Activated CD8-positive, alpha-beta memory T cell treated with anti-CD3 and anti-CD28 coated beads for 24 hours (primary cell): ENCODE data around the gene PCNX2.
A peak's percentile ranks its signal among the peaks of the same experiment; 100 is the strongest.

Source experiments
- DNase-seq: peaks from one replicate; pipeline ENCODE4 v3.0.0-alpha.2; 2020

The PCNX2 gene

GRCh38 chr1:232980355-232980978, 315.1 kb downstream of the PCNX2 start:
- DNase-seq = peak; percentile 38

GRCh38 chr1:232979558-232979957, 316.0 kb downstream of the PCNX2 start:
- peak; percentile 32 for DNase-seq

GRCh38 chr1:232978815-232979214, 316.7 kb downstream of the PCNX2 start:
- DNase-seq = no peak

GRCh38 chr1:232978091-232978634, 317.4 kb downstream of the PCNX2 start:
- DNase-seq = no peak

GRCh38 chr1:232974971-232975370, 320.6 kb downstream of the PCNX2 start:
- no peak for DNase-seq

GRCh38 chr1:232973652-232974611, 321.6 kb downstream of the PCNX2 start:
- DNase-seq = no peak

GRCh38 chr1:232970508-232970907, 325.0 kb downstream of the PCNX2 start:
- no peak for DNase-seq

GRCh38 chr1:232969799-232970198, 325.7 kb downstream of the PCNX2 start:
- no peak for DNase-seq

- peak; percentile 57 for DNase-seq
These were observed 326.6 kb downstream of the PCNX2 start for GRCh38 chr1:232968965-232969364.

GRCh38 chr1:232968391-232968790, 327.1 kb downstream of the PCNX2 start:
- no peak for DNase-seq

GRCh38 chr1:232966663-232967062, 328.9 kb downstream of the PCNX2 start:
- DNase-seq = no peak

GRCh38 chr1:232965912-232966217, 329.7 kb downstream of the PCNX2 start:
- no peak for DNase-seq

GRCh38 chr1:232965124-232965911, 330.2 kb downstream of the PCNX2 start:
- DNase-seq = peak; percentile 5

- no peak for DNase-seq
These were observed 330.9 kb downstream of the PCNX2 start for GRCh38 chr1:232964601-232965000.

GRCh38 chr1:232962761-232963745, 332.5 kb downstream of the PCNX2 start:
- DNase-seq = no peak

- no peak for DNase-seq
These were observed 337.5 kb downstream of the PCNX2 start for GRCh38 chr1:232958067-232958466.

- no peak for DNase-seq
These were observed 339.4 kb downstream of the PCNX2 start for GRCh38 chr1:232956081-232956480.

GRCh38 chr1:232954594-232955365, 340.7 kb downstream of the PCNX2 start:
- DNase-seq = no peak

GRCh38 chr1:232952514-232953499, 342.7 kb downstream of the PCNX2 start:
- no peak for DNase-seq

GRCh38 chr1:232951605-232952004, 343.9 kb downstream of the PCNX2 start:
- no peak for DNase-seq
